HUDEP-2 (cell line): ENCODE data around the gene KCP.
"Not testable (repeated sequence)": the region's sequence is repeated elsewhere in the genome, so short reads cannot be mapped to it uniquely, and the experiment has no call there.

ENCODE experiments used
- DNase-seq, 76 experiments: peaks; one replicate each; lab custom pipeline; 2025; ENCODE audit not compliant: unreplicated experiment in 76 of 76; lab: John Stamatoyannopoulos, UW

KCP gene

GRCh38 chr7:128910569-128910945 lies at the start of gene KCP:
TSS of gene KCP (minus strand) at chr7:128910709. CDS start at chr7:128910676, 33 bp downstream.
- no peak for DNase-seq

- no peak for DNase-seq
Measured at GRCh38 chr7:128959296-128959695, 48.8 kb upstream of the KCP start.

GRCh38 chr7:128955981-128956380 lies 45.5 kb upstream of the KCP start:
- DNase-seq = no peak

- no peak for DNase-seq
Measured at GRCh38 chr7:128954830-128955802, 44.6 kb upstream of the KCP start.

GRCh38 chr7:128954150-128954549 lies 43.6 kb upstream of the KCP start:
- DNase-seq = no peak

- no peak for DNase-seq
Measured at GRCh38 chr7:128951296-128951695, 40.8 kb upstream of the KCP start.

GRCh38 chr7:128948976-128949760 lies 38.7 kb upstream of the KCP start:
- no peak for DNase-seq

- DNase-seq = no peak
Measured at GRCh38 chr7:128948312-128948973, 37.9 kb upstream of the KCP start.

- DNase-seq = no peak
Measured at GRCh38 chr7:128947854-128948253, 37.3 kb upstream of the KCP start.

GRCh38 chr7:128946936-128947830 lies 36.7 kb upstream of the KCP start:
- peak in 3 of 76 experiments; percentile 13 to 19 (median 18) for DNase-seq

GRCh38 chr7:128945668-128946366 lies 35.3 kb upstream of the KCP start:
- no peak for DNase-seq

- DNase-seq = no peak
Measured at GRCh38 chr7:128944487-128945236, 34.2 kb upstream of the KCP start.

- not testable (repeated sequence) for DNase-seq
Measured at GRCh38 chr7:128943251-128943650, 32.7 kb upstream of the KCP start.

- no peak for DNase-seq
Measured at GRCh38 chr7:128941946-128942526, 31.5 kb upstream of the KCP start.

- DNase-seq = no peak
Measured at GRCh38 chr7:128941323-128941890, 30.9 kb upstream of the KCP start.

- DNase-seq = peak in 12 of 76 experiments; percentile 3 to 55 (median 10)
Measured at GRCh38 chr7:128940494-128941322, 30.2 kb upstream of the KCP start.

GRCh38 chr7:128939861-128940410 lies 29.4 kb upstream of the KCP start:
- DNase-seq = peak in 2 of 76 experiments; percentile 11 to 12
